Left hindlimb (tissue), 1 donor: ENCODE measurements around the gene PYY.

Experiments
- DNase-seq: peaks from one replicate; pipeline ENCODE4 v3.0.0-alpha.2; 2018

Gene PYY

GRCh38 chr17:43912635-43913304, 41.0 kb downstream of the PYY start:
- no peak for DNase-seq

- no peak for DNase-seq
Observed at GRCh38 chr17:43911904-43912303, 41.8 kb downstream of the PYY start.

GRCh38 chr17:43909537-43910231, 44.1 kb downstream of the PYY start:
- no peak for DNase-seq

GRCh38 chr17:43907998-43908721, 45.6 kb downstream of the PYY start:
- peak; percentile 79 for DNase-seq

GRCh38 chr17:43907425-43907981, 46.2 kb downstream of the PYY start, which contains the start of gene MPP2:
Gene MPP2 (minus strand): TSS chr17:43907536. CDS start chr17:43904460, 3,076 bp downstream.
- DNase-seq, result peak; percentile 89

- DNase-seq, result no peak
Observed at GRCh38 chr17:43906951-43907424, 46.8 kb downstream of the PYY start.

- peak; percentile 88 for DNase-seq
Observed at GRCh38 chr17:43905985-43906852, 47.5 kb downstream of the PYY start.

- no peak for DNase-seq
Observed at GRCh38 chr17:43905400-43905984, 48.2 kb downstream of the PYY start.
